Activated T-helper 1 cell treated with anti-CD3 and anti-CD28 coated beads, Interleukin-12 subunit alpha, Interleukin-12 subunit beta, Interleukin-2, Interleukin-4 antibody, amounts not matched to agents 30 ng/mL and 10 ng/mL and 1 ng/mL, durations not matched to agents 14 hours and 24 hours and 36 hours (primary cell): ENCODE results near the gene DNAH6. TPM values are rescaled to one million over a fixed set of nuclear protein-coding genes. Genes with fewer than 3 reads are reported as not detected.

Experiments used
- DNase-seq: peaks from one replicate; pipeline ENCODE4 v3.0.0; 2021; ENCODE audit warnings: low spot score
- H3K27ac Mint-ChIP-seq: one replicate; pipeline ENCODE4 v1.8.0; 2021; ENCODE audit warnings: mild to moderate bottlenecking, mixed read lengths
- H3K27me3 Mint-ChIP-seq: one replicate; pipeline ENCODE4 v1.8.0; 2022; ENCODE audit warnings: mild to moderate bottlenecking, moderate library complexity, mixed read lengths; ENCODE audit not compliant: insufficient read depth
- H3K36me3 Mint-ChIP-seq: one replicate; pipeline ENCODE4 v1.8.0; 2021; ENCODE audit warnings: low read depth, mixed read lengths
- H3K4me1 Mint-ChIP-seq: one replicate; pipeline ENCODE4 v1.8.0; 2021; ENCODE audit warnings: low read depth, mixed read lengths
- H3K4me3 Mint-ChIP-seq: one replicate; pipeline ENCODE4 v1.8.0; 2021; ENCODE audit warnings: mild to moderate bottlenecking, moderate library complexity, mixed read lengths
- H3K9me3 Mint-ChIP-seq: one replicate; pipeline ENCODE4 v1.8.0; 2021; ENCODE audit warnings: mixed read lengths
- intact Hi-C: fragments of 100-400 bp; cut with micrococcal nuclease; formaldehyde crosslinking; loops from one replicate; pipeline ENCODE4 v1.15.1; 2024
- total RNA-seq: library from RNA; stranded (reverse); gene quantifications from 2 replicates; pipeline ENCODE4 v1.2.3, GENCODE V29; 2022

DNAH6 gene
- total RNA-seq, 1 donor from 2014 or later, result 0.16 TPM

GRCh38 chr2:84833481-84834150, 317.3 kb downstream of the DNAH6 start:
- intact Hi-C loops, result loop anchor here (1.0 to 2.0 kb wide), 2 partner anchors 13 to 37 kb away; no protein-coding TSS in a partner anchor
- Mint-ChIP-seq H3K9me3 (peaks cover 11% of the 10 kb centered on the region), H3K27ac (peak overlapping the region; percentile 77), H3K36me3 (peaks cover 26% of the 10 kb centered on the region), H3K4me1 (peaks cover 24% of the 10 kb centered on the region), H3K4me3 (peak overlapping the region; percentile 31), H3K27me3 (no peaks in the 10 kb centered on the region)
- DNase-seq, result no peak

GRCh38 chr2:84836215-84836614, 319.9 kb downstream of the DNAH6 start:
- H3K27ac Mint-ChIP-seq, result no peak overlapping the region
- no peak overlapping the region for H3K4me3 Mint-ChIP-seq
- peaks cover 11% of the 10 kb centered on the region for H3K9me3 Mint-ChIP-seq
- intact Hi-C loops, result no loop called here
- H3K27me3 Mint-ChIP-seq, result no peaks in the 10 kb centered on the region
- H3K36me3 Mint-ChIP-seq, result peaks cover 45% of the 10 kb centered on the region
- peaks cover 47% of the 10 kb centered on the region for H3K4me1 Mint-ChIP-seq
- no peak for DNase-seq

- Mint-ChIP-seq H3K36me3 (peaks cover 51% of the 10 kb centered on the region), H3K27me3 (no peaks in the 10 kb centered on the region), H3K4me3 (no peak overlapping the region), H3K9me3 (peaks cover 11% of the 10 kb centered on the region), H3K27ac (no peak overlapping the region), H3K4me1 (peaks cover 52% of the 10 kb centered on the region)
- intact Hi-C loops, result no loop called here
- no peak for DNase-seq
These were observed 322.3 kb downstream of the DNAH6 start for GRCh38 chr2:84838434-84839145.

- Mint-ChIP-seq H3K36me3 (peaks cover 58% of the 10 kb centered on the region), H3K4me1 (peaks cover 55% of the 10 kb centered on the region), H3K27ac (no peak overlapping the region), H3K27me3 (no peaks in the 10 kb centered on the region), H3K9me3 (peaks cover 11% of the 10 kb centered on the region), H3K4me3 (peak overlapping the region; percentile 51)
- DNase-seq, result no peak
- intact Hi-C loops, result loop anchor here (1.0 kb wide), 2 partner anchors 11 to 23 kb away; no protein-coding TSS in a partner anchor
These were observed 323.6 kb downstream of the DNAH6 start for GRCh38 chr2:84839851-84840250.

GRCh38 chr2:84840306-84840705, 324.0 kb downstream of the DNAH6 start:
- peak overlapping the region; percentile 24 for H3K27ac Mint-ChIP-seq
- H3K36me3 Mint-ChIP-seq, result peaks cover 57% of the 10 kb centered on the region
- H3K9me3 Mint-ChIP-seq, result peaks cover 11% of the 10 kb centered on the region
- no peaks in the 10 kb centered on the region for H3K27me3 Mint-ChIP-seq
- intact Hi-C loops, result loop anchor here (1.0 kb wide), 2 partner anchors 11 to 23 kb away; no protein-coding TSS in a partner anchor
- H3K4me3 Mint-ChIP-seq, result peak overlapping the region; percentile 51
- peaks cover 55% of the 10 kb centered on the region for H3K4me1 Mint-ChIP-seq
- no peak for DNase-seq

- peaks cover 47% of the 10 kb centered on the region for H3K36me3 Mint-ChIP-seq
- peak overlapping the region; percentile 59 for H3K27ac Mint-ChIP-seq
- intact Hi-C loops, result no loop called here
- DNase-seq, result no peak
- peaks cover 1% of the 10 kb centered on the region for H3K9me3 Mint-ChIP-seq
- peak overlapping the region; percentile 10 for H3K4me3 Mint-ChIP-seq
- H3K4me1 Mint-ChIP-seq, result peaks cover 68% of the 10 kb centered on the region
- no peaks in the 10 kb centered on the region for H3K27me3 Mint-ChIP-seq
These were observed 325.3 kb downstream of the DNAH6 start for GRCh38 chr2:84841577-84841976.

- Mint-ChIP-seq H3K27ac (peak overlapping the region; percentile 74), H3K4me1 (peaks cover 89% of the 10 kb centered on the region), H3K9me3 (no peaks in the 10 kb centered on the region), H3K36me3 (peaks cover 34% of the 10 kb centered on the region), H3K4me3 (peak overlapping the region; percentile 45), H3K27me3 (no peaks in the 10 kb centered on the region)
- intact Hi-C loops, result no loop called here
- no peak for DNase-seq
These were observed 327.8 kb downstream of the DNAH6 start for GRCh38 chr2:84844141-84844540.

- H3K4me1 Mint-ChIP-seq, result peaks cover 89% of the 10 kb centered on the region
- peak overlapping the region; percentile 96 for H3K27ac Mint-ChIP-seq
- no peaks in the 10 kb centered on the region for H3K27me3 Mint-ChIP-seq
- peak overlapping the region; percentile 64 for H3K4me3 Mint-ChIP-seq
- H3K36me3 Mint-ChIP-seq, result peaks cover 33% of the 10 kb centered on the region
- peak; percentile 36 for DNase-seq
- intact Hi-C loops, result loop anchor here (1.0 kb wide), 4 partner anchors 10 to 64 kb away; no protein-coding TSS in a partner anchor
- H3K9me3 Mint-ChIP-seq, result no peaks in the 10 kb centered on the region
These were observed 329.9 kb downstream of the DNAH6 start for GRCh38 chr2:84846041-84846663.

GRCh38 chr2:84846741-84847142, 330.4 kb downstream of the DNAH6 start:
- no peaks in the 10 kb centered on the region for H3K9me3 Mint-ChIP-seq
- peak overlapping the region; percentile 49 for H3K4me3 Mint-ChIP-seq
- no peak for DNase-seq
- intact Hi-C loops, result loop anchor here (1.0 kb wide), 4 partner anchors 10 to 64 kb away; no protein-coding TSS in a partner anchor
- peaks cover 89% of the 10 kb centered on the region for H3K4me1 Mint-ChIP-seq
- H3K36me3 Mint-ChIP-seq, result peaks cover 33% of the 10 kb centered on the region
- peak overlapping the region; percentile 96 for H3K27ac Mint-ChIP-seq
- no peaks in the 10 kb centered on the region for H3K27me3 Mint-ChIP-seq

- Mint-ChIP-seq H3K9me3 (peaks cover 6% of the 10 kb centered on the region), H3K4me3 (peak overlapping the region; percentile 49), H3K27me3 (no peaks in the 10 kb centered on the region), H3K4me1 (peaks cover 90% of the 10 kb centered on the region), H3K36me3 (peaks cover 38% of the 10 kb centered on the region), H3K27ac (peak overlapping the region; percentile 96)
- DNase-seq, result no peak
- intact Hi-C loops, result loop anchor here (2.0 kb wide), 1 partner anchor 33 kb away; the partner anchor contains the start of gene TRABD2A
These were observed 331.2 kb downstream of the DNAH6 start for GRCh38 chr2:84847326-84848050.

- peaks cover 79% of the 10 kb centered on the region for H3K4me1 Mint-ChIP-seq
- H3K27me3 Mint-ChIP-seq, result no peaks in the 10 kb centered on the region
- peak; percentile 28 for DNase-seq
- H3K36me3 Mint-ChIP-seq, result peaks cover 43% of the 10 kb centered on the region
- intact Hi-C loops, result loop anchor here (2.0 kb wide), 1 partner anchor 31 kb away; the partner anchor contains the start of gene TRABD2A
- H3K9me3 Mint-ChIP-seq, result peaks cover 15% of the 10 kb centered on the region
- H3K27ac Mint-ChIP-seq, result peak overlapping the region; percentile 13
- H3K4me3 Mint-ChIP-seq, result peak overlapping the region; percentile 61
These were observed 333.1 kb downstream of the DNAH6 start for GRCh38 chr2:84849271-84849952.

- no peak for DNase-seq
- no peak overlapping the region for H3K27ac Mint-ChIP-seq
- H3K4me3 Mint-ChIP-seq, result no peak overlapping the region
- peaks cover 19% of the 10 kb centered on the region for H3K9me3 Mint-ChIP-seq
- H3K27me3 Mint-ChIP-seq, result no peaks in the 10 kb centered on the region
- intact Hi-C loops, result no loop called here
- H3K4me1 Mint-ChIP-seq, result peaks cover 83% of the 10 kb centered on the region
- H3K36me3 Mint-ChIP-seq, result peaks cover 51% of the 10 kb centered on the region
These were observed 334.2 kb downstream of the DNAH6 start for GRCh38 chr2:84850471-84850870.
